GM18502 (cell line): ENCODE results near the gene GGT5.

Source experiments
- ATAC-seq: cut with Tn5 transposase; IDR thresholded peaks from one replicate; pipeline ENCODE4 v1.9.1; 2021; ENCODE audit warnings: mild to moderate bottlenecking; ENCODE audit not compliant: unreplicated experiment, poor library complexity

GGT5 gene

GRCh38 chr22:24171822-24172221 lies 73.1 kb downstream of the GGT5 start:
- no peak for ATAC-seq

GRCh38 chr22:24170632-24171031 lies 74.2 kb downstream of the GGT5 start:
- no peak for ATAC-seq

- no peak for ATAC-seq
These were observed 74.7 kb downstream of the GGT5 start for GRCh38 chr22:24170188-24170587.
